ENCODE measurements around the gene NOL3.
"Not testable (repeated sequence)": the region's sequence is repeated elsewhere in the genome, so short reads cannot be mapped to it uniquely, and the experiment has no call there.

The NOL3 gene

GRCh38 chr16:67170168-67170948, at the start of gene NOL3:
Gene NOL3 (plus strand): TSS chr16:67170538.
- H3K27ac ChIP-seq: no peak within 1 kb of the TSS
- TF ChIP-seq ZFX (IDR thresholded peaks at IDR 0.05) (no peak), CTCF (conservative IDR thresholded peaks at IDR 0.05) (no peak)

GRCh38 chr16:67122799-67123198, 47.5 kb upstream of the NOL3 start:
- H3K27ac ChIP-seq: not testable (repeated sequence)

- no peak overlapping the region for H3K27ac ChIP-seq
- TF ChIP-seq CTCF (conservative IDR thresholded peaks at IDR 0.05) (no peak), ZFX (IDR thresholded peaks at IDR 0.05) (no peak)
Measured at GRCh38 chr16:67128417-67128816, 41.9 kb upstream of the NOL3 start.

- TF ChIP-seq ZFX (IDR thresholded peaks at IDR 0.05): no peak
- no peak for TF ChIP-seq CTCF (conservative IDR thresholded peaks at IDR 0.05)
- no peak overlapping the region for H3K27ac ChIP-seq
Measured at GRCh38 chr16:67128887-67129286, 41.5 kb upstream of the NOL3 start.

- TF ChIP-seq CTCF (conservative IDR thresholded peaks at IDR 0.05) (no peak), ZFX (IDR thresholded peaks at IDR 0.05) (no peak)
- no peak overlapping the region for H3K27ac ChIP-seq
Measured at GRCh38 chr16:67129422-67129821, 40.9 kb upstream of the NOL3 start.

GRCh38 chr16:67137605-67138004, 32.7 kb upstream of the NOL3 start:
- TF ChIP-seq ZFX (IDR thresholded peaks at IDR 0.05) (no peak), CTCF (conservative IDR thresholded peaks at IDR 0.05) (no peak)
- H3K27ac ChIP-seq: no peak overlapping the region

- TF ChIP-seq ZFX (IDR thresholded peaks at IDR 0.05): no peak
- TF ChIP-seq CTCF (conservative IDR thresholded peaks at IDR 0.05): no peak
- H3K27ac ChIP-seq: no peak overlapping the region
Measured at GRCh38 chr16:67141391-67141790, 28.9 kb upstream of the NOL3 start.

- no peak overlapping the region for H3K27ac ChIP-seq
- TF ChIP-seq CTCF (conservative IDR thresholded peaks at IDR 0.05): no peak
- no peak for TF ChIP-seq ZFX (IDR thresholded peaks at IDR 0.05)
Measured at GRCh38 chr16:67142342-67142741, 28.0 kb upstream of the NOL3 start.

Measured in C4-2B (cell line).